ENCODE results near the gene SLC38A10.

- no peak for TF ChIP-seq POLR2A (IDR thresholded peaks at IDR 0.05; ENCODE audit: low read length)
- TF ChIP-seq GATA1 (IDR thresholded peaks at IDR 0.05; ENCODE audit: low read depth, low read length): no peak
These were observed 16.3 kb downstream of the SLC38A10 start for GRCh38 chr17:81278831-81279230.
